NCI-H1436 (cell line): ENCODE measurements around the gene LTF.

Experiments
- DNase-seq: peaks from one replicate; lab custom pipeline; 2025; lab: John Stamatoyannopoulos, UW

The LTF gene

DNA sequence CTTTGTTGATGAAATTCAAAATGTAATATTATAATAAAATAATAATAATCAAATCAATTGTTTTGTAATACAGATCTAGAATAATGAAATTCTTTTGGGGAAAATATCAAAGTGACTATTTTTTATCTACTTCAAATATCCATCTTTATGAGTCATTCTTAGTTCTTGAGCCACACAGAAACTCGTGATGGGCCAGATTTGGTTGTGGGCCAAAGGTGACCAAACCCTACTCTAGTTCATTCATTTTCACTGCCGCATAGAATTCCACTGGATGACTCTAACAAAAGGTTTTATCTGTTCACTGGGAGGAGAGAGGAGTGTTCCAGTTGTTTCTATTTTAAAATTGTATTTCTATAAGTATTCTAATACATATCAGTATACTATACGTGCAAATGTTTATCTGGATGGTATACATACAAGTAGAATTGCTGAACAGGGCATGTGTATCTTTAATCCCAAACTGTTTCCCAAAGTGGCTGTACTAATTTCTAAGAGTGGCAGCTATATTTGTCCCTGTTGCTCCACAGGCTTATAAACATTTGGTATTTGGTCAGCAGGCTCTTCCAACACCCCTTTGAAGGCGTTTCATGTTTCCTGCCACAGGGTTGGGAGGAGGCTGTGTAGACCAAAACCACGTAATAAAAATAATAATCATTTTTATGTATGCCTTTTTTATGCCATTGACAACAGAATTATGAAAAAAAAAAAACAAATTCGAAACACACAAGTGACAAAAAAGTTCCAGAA lies 25.8 kb upstream of the LTF start:
- DNase-seq: no peak

DNA sequence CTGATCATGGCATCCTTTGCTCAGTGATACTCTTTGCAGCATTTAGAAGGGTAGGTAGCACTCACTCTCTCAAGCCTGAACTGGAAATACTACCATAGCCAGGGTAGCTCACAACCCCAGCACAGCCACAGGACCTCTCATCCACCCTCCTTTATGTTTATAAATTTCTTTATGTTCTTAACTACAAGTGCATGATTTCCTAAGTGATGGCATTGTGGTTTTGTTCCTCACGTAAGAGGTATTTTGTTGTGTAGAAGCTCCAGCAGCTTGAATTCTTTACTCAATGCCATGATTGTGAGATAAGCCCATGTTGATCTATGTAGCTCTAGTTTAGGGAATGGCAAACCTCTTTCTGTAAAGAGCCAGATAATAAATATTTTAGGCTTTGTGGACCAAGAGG lies 25.2 kb upstream of the LTF start:
- DNase-seq: no peak

DNA sequence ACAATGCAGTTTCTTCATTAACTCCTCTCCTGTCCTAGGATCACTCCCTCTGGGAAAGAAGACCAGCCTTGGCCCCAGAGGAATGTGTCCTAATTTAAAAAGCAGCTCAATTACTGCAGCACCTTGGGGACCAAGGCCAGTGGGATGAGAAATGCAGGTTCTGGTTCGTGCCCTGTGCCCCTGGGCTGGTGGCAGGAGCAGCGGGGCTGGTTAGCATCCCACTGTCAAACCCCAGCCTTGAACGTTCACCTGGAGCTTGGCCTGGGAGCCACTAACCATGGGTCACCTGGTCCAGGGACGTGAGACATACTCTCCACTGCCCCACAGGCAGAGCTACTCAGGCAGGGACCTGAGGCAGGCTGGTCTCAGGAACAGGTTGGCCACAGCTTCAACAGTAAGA lies 24.7 kb upstream of the LTF start:
- no peak for DNase-seq

DNA sequence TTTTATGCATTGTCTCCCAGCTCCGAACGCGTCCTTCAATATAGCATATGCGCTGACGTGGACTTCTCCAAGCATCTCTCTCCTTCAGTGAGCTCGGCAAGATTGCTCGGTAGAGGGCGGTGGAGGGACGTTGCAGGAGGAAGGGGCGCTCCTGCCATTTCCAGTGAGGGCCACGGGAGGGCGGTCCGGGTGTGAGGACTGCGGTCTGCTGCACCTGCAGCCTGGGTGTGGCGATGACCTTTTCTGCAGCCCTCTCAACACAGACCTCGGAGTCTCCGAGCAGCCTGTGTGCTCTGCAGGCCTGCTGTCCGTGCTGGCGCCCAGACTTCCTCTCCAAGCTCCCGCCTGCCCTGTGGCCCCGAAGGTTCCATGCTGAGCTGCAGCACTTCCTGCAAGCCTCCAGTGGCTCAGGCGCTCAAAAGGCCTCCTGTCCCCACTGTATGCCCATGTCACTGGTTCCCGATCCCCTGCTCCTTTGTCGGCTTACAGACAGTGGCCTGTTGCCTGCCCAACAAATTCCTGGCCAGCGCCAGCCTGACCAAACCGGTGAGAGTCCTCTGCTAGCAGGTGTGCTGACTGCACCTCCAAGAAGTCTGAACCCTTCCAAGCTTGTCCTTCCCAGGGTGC lies 24.1 kb upstream of the LTF start:
- peak; percentile 73 for DNase-seq

DNA sequence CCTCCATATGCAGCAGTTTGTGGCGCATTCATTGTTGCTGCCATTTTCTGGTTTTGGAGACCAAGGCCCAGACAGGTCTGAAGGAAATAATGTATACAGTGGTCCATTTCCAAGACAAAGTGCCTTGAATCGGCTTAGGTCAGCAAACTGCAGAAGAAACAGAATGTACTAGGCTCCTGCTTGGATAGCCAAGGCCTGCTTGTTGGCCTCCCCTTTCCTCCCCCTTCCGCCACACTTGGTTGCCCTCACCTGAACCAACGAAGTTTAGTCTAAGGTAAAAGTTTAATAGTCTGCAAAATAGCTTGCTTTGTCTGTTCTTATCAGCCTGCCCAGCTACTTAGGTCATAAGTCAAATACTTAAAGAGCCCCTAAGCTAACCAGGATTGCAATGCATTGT lies 21.1 kb upstream of the LTF start:
- DNase-seq: no peak

DNA sequence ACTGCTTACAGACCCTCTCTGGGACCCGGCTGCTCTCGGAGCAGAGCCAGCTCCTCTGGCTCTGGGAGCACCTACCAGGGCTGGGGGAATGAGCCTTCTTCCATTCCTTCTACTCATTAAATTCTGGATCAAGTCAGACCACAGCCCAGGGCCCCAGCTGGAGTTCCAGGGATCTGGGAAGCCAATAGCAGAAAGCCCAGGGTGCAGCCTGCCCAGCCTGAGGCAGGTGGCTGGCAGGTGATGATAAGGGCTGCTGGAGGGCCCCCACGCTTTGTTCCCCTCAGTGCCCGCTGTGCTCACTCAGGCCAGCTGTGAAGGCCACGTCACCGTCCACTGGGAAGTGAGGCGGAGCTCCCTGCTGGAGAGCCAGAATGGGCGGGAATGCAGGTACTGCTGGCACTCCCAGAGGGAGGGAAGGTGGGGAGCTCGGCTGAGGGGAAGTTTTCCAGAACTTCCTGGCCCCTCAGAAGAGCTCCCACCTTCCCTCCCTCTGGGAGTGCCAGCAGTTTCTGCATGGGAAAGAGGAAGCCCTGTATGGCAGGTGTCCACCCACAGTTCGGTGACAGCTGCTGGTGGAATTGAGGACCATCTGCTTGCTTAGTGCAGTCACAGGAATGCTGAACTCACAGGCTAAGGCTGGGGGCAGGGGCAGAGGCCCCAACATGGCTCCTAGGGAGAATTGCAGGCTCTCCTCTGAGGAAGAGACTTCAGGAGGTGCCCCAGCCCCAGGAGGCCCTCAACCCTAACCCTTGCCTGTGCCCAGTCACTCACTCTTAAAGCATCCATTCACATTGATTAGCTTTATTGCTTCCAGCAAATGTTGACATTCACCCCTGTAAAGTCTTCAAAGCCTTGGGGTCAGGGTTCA lies 20.4 kb upstream of the LTF start:
- DNase-seq: no peak

DNA sequence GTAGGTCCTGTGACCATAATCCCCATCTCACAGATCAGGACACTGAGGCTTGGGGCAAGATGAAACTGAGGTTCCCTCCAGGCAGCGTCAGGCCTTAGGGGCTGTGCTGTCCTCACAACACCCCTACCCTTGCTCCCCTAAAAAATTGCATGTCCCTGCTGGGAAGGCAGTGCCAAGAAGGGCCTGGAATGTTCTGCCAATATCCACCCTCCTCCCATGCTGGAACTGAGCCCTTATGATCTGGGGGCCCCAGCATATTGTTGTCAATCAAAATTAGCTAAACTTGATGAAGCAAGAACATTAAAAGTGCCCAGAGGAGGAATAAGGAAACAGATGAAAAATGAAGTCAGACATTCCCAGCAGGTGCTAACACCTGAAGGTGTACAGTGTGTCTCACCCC lies 19.7 kb upstream of the LTF start:
- DNase-seq: no peak

DNA sequence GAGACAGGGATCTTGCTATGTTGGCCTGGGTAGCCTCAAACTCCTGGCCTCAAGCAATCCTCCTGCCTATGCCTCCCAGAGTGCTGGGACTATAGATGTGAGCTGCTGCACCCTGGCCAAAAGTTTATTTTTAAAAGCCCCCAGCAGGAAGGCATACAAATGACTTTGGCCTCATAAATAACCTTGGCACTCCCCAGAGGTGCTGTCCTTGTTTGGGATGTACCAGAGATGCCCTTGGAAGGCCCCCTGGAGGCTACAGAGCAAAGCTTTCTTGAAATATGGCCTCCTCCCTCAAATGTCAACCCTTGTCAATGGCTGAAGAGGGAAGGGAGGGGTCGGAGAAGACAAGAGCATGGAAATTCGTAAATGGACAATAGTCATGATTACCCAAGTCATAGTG lies 19.1 kb upstream of the LTF start:
- no peak for DNase-seq

DNA sequence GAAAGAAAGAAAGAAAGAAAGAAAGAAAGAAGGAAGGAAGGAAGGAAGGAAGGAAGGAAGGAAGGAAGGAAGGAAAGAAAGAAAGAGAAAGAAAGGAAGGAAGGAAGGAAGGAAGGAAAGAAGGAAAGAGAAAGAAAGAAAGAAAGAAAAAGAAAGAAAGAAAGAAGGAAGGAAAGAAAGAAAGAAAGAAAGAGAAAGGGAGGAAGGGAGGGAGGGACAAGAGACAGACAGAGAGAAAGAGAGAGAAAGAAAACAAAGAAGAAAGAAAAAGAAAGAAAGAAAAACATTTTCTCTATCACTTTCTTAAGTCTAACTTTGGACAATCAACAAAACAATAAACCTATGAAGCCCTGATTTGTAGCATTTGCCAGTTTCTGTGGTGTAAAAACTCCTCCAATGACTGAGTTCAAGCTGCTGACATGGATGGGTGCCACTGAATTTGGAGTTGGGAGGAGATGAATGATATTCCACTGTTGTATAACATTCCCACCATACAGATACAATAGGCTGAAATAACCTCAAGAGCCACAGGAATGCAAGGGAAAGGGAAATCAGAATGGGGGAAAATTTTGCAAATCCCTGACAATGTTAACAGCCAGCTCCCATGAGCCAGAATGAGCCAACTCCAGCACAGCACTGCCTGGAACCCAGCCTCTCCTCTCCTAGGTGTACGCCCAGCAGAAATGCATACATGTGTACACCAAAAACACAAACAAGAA lies 18.1 kb upstream of the LTF start:
- no peak for DNase-seq

DNA sequence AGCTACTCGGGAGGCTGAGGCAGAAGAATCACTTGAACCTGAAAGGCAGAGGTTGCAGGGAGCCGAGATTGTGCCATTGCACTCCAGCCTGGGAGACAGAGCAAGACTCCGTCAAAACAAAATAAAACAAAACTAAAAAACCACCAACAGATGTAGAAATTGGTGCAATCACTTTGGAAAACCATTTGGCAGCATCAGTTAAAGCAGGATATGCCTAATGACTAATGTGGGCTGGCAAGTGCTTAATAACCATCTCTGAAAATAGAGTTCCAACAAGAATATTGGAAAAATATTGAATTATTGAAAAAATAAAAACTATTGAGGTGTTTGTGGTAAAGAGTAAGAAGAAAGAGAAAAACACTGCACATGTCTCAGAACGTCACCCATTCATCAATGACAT lies 16.9 kb upstream of the LTF start:
- no peak for DNase-seq

DNA sequence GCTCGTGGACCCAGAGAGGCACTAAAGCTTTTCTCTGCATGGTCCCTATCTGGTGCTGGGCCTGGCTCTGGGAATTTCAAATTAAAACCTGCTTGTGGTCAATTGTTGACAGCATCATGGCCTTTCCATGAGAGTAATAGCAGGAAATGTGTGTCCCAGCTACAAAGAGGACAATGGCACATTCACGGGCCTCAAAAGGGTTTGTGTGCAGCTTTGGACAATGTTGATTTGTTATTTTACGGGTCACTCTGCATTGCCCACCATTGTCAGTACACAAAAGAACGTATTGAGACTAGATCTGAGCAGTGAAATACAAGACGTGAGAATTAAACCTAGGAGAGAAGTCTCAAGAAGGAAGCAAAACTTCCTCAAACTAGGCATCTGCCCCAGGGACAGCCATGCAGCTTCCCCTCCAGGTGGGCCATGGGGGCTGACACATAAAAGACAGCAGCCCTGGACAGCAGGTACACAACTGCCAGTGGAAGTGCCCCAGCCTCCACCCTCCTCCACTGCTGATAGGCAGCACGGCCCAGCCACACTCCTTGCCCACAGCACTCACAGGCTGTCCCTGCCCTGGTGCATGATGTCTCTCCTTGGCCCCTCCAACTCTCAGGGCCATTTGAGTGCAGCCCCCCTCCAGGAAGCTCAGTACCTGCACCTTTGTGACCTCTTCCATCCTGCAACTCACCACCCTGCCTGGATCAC lies 15.9 kb upstream of the LTF start:
- no peak for DNase-seq

DNA sequence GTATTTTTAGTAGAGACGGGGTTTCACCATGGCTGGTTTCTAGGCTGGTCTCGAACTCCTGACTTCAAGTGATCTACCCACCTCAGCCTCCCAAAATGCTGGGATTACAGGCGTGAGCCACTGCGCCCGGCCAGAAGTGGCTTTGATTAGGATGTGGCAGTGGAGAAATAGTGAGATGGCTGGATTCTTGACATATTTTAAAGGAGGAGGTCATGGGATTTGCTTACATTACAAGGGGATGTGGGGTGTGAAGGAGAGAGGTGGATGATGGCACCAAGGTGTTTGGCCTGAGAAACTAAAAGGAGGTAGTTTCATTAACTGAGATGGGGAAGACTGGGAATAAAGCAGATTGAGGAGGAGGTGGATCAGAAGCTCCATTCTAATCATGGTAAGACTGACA lies 15.0 kb upstream of the LTF start:
- no peak for DNase-seq

DNA sequence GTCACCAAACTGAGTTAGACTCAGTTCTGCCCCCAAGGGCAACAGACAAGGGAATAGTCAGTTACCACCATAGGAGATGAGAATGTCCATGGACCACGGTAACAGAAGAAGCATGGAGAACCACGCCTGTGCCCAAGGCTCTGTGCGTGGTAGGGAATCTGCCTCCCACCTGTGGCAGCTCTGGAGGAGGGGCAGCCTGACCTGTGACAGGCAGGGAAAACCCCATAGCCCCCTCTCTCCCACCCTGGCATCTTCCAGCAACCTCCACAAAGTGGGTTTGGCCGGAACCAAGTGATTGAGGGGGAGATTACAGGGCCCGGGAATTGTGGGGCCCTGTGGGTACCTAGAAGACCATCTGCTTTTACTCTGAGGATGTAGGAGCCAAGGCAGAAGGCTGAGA lies 14.3 kb upstream of the LTF start:
- DNase-seq: no peak

DNA sequence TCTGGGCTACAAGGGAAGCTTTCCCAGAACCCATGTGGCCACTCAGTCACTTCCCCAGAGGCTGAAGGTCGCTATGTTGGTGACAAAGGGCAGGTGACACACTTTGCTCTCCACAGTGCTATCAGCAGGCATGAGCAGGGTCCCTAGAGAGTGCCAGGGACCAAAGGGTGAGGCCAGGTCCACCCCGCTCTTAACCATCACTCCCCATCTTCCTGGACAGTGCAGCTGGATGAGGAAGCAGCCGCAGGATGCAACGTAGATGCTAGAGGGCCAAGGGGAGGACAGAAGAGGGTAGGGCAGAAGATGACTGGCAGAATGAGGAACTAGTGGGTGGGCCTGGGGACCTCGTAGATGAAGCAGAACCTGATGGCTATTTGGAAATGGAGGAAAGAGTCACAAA lies 13.6 kb upstream of the LTF start:
- no peak for DNase-seq

DNA sequence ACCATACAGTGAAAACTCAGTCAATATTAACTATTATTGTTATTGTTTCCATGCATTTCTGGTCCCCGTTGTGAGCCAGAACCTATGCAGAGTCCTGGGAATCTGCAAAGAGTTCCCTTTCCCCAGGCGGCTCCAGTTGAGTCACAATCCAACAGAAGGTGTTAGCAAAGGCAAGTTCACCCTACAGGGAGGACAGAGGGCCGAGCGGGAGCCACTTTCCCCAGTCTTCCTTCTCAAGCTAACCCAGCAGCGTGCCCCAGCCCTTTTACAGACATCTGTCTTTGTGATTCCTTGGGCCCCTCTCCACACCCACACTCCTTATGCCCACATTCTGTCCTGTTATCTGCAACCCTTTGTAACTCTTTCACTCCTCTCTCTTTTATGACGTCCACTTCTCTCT lies 13.1 kb upstream of the LTF start:
- DNase-seq: no peak

DNA sequence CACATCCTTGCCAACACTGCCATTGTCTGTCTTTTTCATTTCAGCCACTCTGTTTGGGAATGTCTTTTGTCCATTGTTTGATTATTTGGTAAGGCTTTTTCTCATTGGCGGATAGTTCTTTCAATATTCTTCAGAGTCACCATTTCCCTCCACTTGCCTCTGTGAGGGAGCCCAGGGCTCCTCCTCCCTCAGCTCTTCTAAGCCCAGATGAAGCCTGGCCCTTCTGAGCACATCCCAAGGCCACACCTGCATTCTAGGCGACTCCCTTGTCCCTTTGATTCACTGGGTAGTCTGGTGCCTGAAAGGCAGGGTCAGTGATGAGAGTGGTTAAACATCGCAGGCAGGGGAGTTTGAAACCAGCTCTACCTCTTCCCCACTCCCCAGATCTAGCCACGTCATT lies 12.4 kb upstream of the LTF start:
- no peak for DNase-seq

DNA sequence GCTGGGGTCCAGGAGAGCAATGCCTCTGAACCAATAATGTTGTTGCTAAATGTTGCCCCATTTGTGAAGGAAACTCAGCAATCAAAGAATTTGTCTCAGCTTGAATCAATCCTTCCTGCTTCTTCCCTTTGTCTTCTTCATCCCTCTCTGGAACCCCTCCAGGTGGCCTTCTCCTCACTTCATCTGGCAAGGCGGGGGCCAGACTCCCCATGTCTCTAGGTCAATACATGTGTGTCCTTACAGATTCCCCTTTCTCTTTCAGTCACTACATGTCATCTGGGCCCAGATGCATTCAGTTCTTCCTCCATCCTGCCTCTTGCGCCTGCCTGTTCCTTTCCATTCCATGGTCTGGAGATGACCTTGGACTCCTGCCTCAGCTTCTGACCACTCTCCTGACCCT lies 8.0 kb upstream of the LTF start:
- DNase-seq: no peak

DNA sequence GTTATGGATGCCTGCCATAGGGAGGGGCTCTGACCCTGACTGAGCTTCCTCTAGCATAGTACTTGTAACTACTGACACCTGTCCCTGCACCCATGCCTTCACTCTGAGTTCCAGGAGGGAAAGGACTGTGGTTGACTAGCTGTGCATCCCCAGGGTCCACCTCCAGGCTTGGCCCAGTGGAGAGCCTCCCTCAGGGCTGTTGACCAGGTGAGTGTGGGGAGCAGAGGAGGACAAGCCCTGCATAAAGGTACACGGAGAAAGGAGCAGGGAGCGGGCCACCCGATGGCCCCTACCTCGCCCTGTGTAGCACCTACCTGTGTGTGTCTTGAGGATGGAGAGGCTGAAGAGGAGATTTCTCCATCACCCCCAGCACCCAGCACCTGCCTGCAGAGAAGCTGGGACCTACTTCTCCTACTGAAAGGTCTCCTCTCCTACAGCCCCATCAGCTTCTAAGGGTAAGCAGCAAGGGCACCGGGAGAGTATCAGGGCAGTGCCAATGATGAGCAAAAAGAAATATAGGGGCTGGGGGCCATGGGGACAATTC lies 6.7 kb upstream of the LTF start:
- no peak for DNase-seq

DNA sequence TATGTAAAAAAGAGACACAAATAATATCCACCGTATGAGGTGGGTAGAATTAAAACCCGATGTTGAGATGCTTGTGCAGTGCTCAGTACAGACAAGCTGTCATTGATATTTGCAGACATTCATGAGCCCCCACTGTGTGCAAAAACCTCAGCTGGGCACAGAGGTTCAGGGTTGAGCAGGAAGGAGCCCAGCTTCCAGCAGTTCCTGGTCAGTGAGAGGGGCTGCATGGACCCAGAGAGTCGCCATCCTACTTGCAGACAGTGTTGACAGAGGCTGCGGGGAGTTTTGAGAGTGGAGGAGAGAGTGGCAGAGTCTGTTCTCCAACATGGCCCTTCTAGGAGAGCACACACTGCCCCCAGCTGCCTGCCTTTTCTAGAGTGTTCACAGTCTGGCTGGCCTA lies 6.1 kb upstream of the LTF start:
- DNase-seq: no peak

DNA sequence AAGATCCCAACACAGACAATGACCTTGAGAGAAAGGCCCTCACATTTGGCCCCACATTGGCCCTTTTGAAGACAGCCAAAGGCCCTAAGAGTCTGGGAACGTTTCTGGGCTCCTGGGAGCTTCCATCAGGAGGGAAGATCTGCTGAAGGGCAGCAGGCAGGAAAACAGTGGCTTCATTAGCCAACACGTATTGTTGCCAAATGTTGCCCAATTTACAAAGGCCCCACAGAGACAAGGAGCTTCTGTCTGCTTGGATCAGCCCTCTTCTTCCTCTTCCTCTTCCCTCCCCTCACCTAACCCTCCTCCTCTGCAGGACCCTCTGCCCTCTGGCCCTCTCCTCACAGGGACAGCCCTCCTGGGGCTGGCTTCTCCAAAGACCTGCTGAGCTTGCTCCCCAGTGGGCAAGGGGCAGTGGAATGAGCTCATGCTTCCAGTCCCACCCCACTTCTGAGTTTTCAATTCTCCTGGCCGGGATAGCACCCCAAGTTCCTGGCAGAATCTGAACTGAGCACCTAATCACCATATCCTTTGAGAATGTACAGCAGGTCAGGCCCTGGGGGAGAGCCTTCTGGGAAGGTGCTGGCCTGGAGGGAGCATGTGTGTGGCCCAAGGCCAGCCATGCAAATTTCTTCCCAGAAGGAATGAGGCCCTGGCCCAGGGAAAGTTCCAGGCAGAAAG lies 5.1 kb upstream of the LTF start:
- no peak for DNase-seq
